Panc1 (cell line): ENCODE measurements around the gene SMIM35. TPM values are rescaled to one million over a fixed set of nuclear protein-coding genes. Genes with fewer than 3 reads are reported as not detected.

ENCODE experiments used
- ATAC-seq: fragments of 200-7000 bp; cut with Tn5 transposase; 2 replicates; pipeline ENCODE4 v1.9.1; 2020; ENCODE audit warnings: mild to moderate bottlenecking, moderate library complexity
- BruUV-seq: library from RNA; stranded (reverse); fragments of 400-500 nt; replicated peaks from 2 replicates; lab custom pipeline; 2021; lab: Mats Ljungman, UMichigan
- CTCF ChIA-PET: fragments of 300-600 bp; sonication (Branson Sonifier 250); formaldehyde crosslinking; loops from one replicate; lab custom pipeline; 2022; ENCODE audit warnings: antibody characterized with exemption; lab: Charles Lee
- POLR2A ChIA-PET: fragments of 300-600 bp; sonication (Branson Sonifier 250); formaldehyde crosslinking; loops from one replicate; lab custom pipeline; 2022; ENCODE audit warnings: antibody characterized with exemption; lab: Charles Lee
- DNase-seq: peaks from one replicate; pipeline ENCODE4 v3.0.0-alpha.2; 2010; ENCODE audit warnings: low read depth, low spot score
- H3K27ac ChIP-seq: 2 replicates; pipeline ENCODE4 v1.5.1; 2011; ENCODE audit warnings: mild to moderate bottlenecking, low read length, inconsistent platforms
- H3K27me3 ChIP-seq: fragments of 200-500 bp; sonication (Bioruptor generic); 2 replicates; pipeline ENCODE4 v1.6.0; 2014; ENCODE audit warnings: low read length, inconsistent platforms; ENCODE audit not compliant: control insufficient read depth, insufficient read depth
- H3K36me3 ChIP-seq: fragments of 200-500 bp; sonication (Bioruptor generic); 2 replicates; pipeline ENCODE4 v1.5.1; 2014; ENCODE audit warnings: inconsistent platforms, mild to moderate bottlenecking, low read length, moderate library complexity; ENCODE audit not compliant: control insufficient read depth, insufficient read depth
- H3K4me1 ChIP-seq: 2 replicates; pipeline ENCODE4 v1.5.1; 2011; ENCODE audit warnings: inconsistent platforms, mild to moderate bottlenecking, low read length, moderate library complexity; ENCODE audit not compliant: control insufficient read depth, insufficient read depth
- H3K4me3 ChIP-seq, 2 experiments: 2 replicates each; pipeline ENCODE4 v1.5.1; 2011 to 2012; ENCODE audit warnings: low read depth in 2 of 2, low read length in 2 of 2, mild to moderate bottlenecking in 2 of 2, inconsistent platforms in 1 of 2, moderate library complexity in 1 of 2
- H3K9me3 ChIP-seq: fragments of 200-500 bp; sonication (Bioruptor generic); 2 replicates; pipeline ENCODE4 v1.5.1; 2014; ENCODE audit warnings: low read depth, mild to moderate bottlenecking, inconsistent platforms, low read length, moderate library complexity; ENCODE audit not compliant: control insufficient read depth, insufficient read depth
- POLR2AphosphoS5 ChIP-seq: IDR thresholded peaks from 2 replicates; pipeline ENCODE4 v1.6.1; 2012; ENCODE audit warnings: mild to moderate bottlenecking, low read depth, low read length, moderate library complexity
- SIN3A ChIP-seq: IDR thresholded peaks from 2 replicates; pipeline ENCODE4 v1.6.1; 2012; ENCODE audit warnings: low read depth, mild to moderate bottlenecking, low read length, moderate library complexity, borderline replicate concordance; ENCODE audit not compliant: insufficient read depth
- TCF7L2 ChIP-seq: IDR thresholded peaks from 2 replicates; pipeline ENCODE4 v1.6.1; 2011; ENCODE audit warnings: mild to moderate bottlenecking, low read depth, low read length, inconsistent platforms
- in situ Hi-C: cut with HindIII; loops from 2 replicates; pipeline ENCODE4 v1.10.0; 2016; ENCODE audit warnings: low sequenced_read_pairs, low pct_unique_long_range_greater_than_20kb
- intact Hi-C: fragments of 100-400 bp; cut with micrococcal nuclease; formaldehyde crosslinking; loops from one replicate; pipeline ENCODE4 v1.10.0; 2022; ENCODE audit not compliant: unreplicated experiment
- total RNA-seq: library from RNA; stranded (reverse); gene quantifications from one replicate; pipeline ENCODE4 v1.2.1, GENCODE V29; 2021; ENCODE audit not compliant: unreplicated experiment
- TF ChIP-seq, protein P1 (sequence below): fragments of 450-650 bp; IDR thresholded peaks from 2 replicates; pipeline ENCODE4 v1.5.1; 2017; ENCODE audit warnings: mild to moderate bottlenecking
- TF ChIP-seq, protein P2 (sequence below), 2 experiments: IDR thresholded peaks; 2 replicates each; pipeline ENCODE4 v1.6.1; 2011 to 2012; ENCODE audit warnings: low read depth in 2 of 2, control low read depth in 1 of 2, low read length in 1 of 2, mild to moderate bottlenecking in 1 of 2, moderate library complexity in 1 of 2; ENCODE audit not compliant: insufficient read depth in 1 of 2

Gene SMIM35
- total RNA-seq, 1 experiment from 2014 or later, result not detected

DNA sequence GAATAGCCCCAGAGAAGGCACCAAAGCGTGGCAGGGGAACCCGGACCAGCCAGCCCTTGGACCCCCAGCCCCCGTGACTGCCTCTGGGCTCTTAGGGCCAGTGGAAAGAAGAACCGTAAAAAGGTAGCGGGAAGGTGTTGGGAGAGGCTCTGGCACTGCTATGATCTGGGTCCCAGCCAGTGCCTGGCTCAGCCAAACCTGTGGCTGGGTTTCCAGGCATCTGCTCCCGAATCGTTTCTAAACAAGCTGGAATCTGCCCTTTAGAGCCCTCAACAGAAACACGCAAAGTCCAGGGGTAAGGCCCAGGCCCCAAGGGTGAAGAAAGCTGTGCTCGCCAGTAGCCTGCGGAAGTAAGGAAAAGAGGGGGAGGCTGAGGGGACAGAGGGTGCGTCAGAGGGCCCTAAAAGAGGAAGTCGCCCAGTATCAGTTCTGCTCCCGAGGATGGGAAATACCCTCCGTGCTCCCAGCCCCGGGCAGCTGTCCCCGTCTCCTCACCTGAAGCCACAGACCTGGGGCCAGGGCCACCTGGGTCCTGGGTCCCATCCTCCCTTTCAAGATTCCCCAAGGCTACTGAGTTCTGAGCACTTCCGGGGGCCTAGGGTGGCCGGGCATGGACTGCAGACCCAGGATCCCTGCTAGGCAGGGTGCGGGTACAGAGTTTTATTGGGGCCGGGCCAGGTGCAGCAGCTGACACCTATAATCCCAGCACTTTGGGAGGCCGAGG is 75.9 kb downstream of the SMIM35 start:
- Histone ChIP-seq H3K4me3 (no peak overlapping the region), H3K36me3 (no peaks in the 10 kb centered on the region), H3K27ac (no peak overlapping the region), H3K4me1 (no peaks in the 10 kb centered on the region), H3K9me3 (no peaks in the 10 kb centered on the region), H3K27me3 (peaks cover 13% of the 10 kb centered on the region; the same call in 1 of the 2 replicates)
- intact Hi-C loops (no loop called here), in situ Hi-C loops (no loop called here)
- DNase-seq (no peak), ATAC-seq (no peak)
- no TSS peak for BruUV-seq
- CTCF ChIA-PET, result interaction anchor here (0.6 kb wide), 1 partner anchor 205 kb away, joined by 3 read pairs; no protein-coding TSS in a partner anchor
- TF ChIP-seq, protein P1, sequence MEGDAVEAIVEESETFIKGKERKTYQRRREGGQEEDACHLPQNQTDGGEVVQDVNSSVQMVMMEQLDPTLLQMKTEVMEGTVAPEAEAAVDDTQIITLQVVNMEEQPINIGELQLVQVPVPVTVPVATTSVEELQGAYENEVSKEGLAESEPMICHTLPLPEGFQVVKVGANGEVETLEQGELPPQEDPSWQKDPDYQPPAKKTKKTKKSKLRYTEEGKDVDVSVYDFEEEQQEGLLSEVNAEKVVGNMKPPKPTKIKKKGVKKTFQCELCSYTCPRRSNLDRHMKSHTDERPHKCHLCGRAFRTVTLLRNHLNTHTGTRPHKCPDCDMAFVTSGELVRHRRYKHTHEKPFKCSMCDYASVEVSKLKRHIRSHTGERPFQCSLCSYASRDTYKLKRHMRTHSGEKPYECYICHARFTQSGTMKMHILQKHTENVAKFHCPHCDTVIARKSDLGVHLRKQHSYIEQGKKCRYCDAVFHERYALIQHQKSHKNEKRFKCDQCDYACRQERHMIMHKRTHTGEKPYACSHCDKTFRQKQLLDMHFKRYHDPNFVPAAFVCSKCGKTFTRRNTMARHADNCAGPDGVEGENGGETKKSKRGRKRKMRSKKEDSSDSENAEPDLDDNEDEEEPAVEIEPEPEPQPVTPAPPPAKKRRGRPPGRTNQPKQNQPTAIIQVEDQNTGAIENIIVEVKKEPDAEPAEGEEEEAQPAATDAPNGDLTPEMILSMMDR, result no peak
- POLR2A ChIA-PET, result no interaction called here

DNA sequence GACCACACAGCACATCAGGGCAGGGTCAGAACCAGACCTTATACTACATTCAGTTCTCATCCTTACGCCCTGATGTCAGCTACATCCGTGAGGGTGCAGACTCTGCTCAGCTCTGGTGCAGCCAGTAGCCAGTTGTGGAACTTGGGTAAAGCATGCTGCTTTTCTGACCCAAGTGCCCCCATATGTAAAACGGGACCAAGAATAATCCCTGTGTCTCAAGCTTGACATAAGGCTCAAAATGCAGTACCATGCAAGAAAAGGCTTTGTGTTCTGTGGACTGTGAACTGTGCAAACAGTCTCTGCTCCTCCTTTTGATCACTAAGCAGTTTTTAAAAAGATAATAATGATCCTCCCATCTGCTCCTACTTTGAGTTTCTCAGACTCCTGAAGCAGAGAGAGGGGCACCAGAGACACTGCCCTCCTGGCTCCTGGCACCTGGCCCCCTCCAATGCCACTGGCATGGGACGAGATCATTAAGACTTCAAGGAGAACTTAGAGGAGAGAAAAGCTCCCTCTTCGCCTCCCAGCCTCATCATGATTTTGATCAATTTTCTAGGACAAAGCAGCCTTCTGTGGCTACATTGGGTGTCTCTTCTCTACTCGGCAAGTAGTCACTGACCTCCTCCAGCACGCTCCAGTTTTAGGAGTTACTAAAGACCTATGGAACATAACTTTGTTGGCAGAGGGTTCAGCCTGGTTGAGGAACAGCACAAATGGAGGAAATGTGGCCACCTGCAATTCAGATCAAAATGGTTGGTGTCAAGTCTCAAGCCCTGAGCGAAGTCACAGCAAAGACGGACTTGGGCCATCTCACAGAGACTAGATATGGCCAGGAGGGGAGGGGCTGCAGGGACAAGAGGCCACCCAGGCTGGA is 76.7 kb downstream of the SMIM35 start:
- no peak for DNase-seq
- Histone ChIP-seq H3K27ac (no peak overlapping the region), H3K4me1 (no peaks in the 10 kb centered on the region), H3K36me3 (no peaks in the 10 kb centered on the region), H3K4me3 (no peak overlapping the region), H3K9me3 (no peaks in the 10 kb centered on the region), H3K27me3 (peaks cover 13% of the 10 kb centered on the region; the same call in 1 of the 2 replicates)
- no TSS peak for BruUV-seq
- TF ChIP-seq TCF7L2 (no peak), POLR2AphosphoS5 (no peak), SIN3A (no peak)
- TF ChIP-seq, protein P1, result no peak
- TF ChIP-seq, protein P2, sequence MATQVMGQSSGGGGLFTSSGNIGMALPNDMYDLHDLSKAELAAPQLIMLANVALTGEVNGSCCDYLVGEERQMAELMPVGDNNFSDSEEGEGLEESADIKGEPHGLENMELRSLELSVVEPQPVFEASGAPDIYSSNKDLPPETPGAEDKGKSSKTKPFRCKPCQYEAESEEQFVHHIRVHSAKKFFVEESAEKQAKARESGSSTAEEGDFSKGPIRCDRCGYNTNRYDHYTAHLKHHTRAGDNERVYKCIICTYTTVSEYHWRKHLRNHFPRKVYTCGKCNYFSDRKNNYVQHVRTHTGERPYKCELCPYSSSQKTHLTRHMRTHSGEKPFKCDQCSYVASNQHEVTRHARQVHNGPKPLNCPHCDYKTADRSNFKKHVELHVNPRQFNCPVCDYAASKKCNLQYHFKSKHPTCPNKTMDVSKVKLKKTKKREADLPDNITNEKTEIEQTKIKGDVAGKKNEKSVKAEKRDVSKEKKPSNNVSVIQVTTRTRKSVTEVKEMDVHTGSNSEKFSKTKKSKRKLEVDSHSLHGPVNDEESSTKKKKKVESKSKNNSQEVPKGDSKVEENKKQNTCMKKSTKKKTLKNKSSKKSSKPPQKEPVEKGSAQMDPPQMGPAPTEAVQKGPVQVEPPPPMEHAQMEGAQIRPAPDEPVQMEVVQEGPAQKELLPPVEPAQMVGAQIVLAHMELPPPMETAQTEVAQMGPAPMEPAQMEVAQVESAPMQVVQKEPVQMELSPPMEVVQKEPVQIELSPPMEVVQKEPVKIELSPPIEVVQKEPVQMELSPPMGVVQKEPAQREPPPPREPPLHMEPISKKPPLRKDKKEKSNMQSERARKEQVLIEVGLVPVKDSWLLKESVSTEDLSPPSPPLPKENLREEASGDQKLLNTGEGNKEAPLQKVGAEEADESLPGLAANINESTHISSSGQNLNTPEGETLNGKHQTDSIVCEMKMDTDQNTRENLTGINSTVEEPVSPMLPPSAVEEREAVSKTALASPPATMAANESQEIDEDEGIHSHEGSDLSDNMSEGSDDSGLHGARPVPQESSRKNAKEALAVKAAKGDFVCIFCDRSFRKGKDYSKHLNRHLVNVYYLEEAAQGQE (IDR thresholded peaks at IDR 0.05; ENCODE audit: insufficient read depth in 1 of 2, low read depth in 2 of 2, low read length in 1 of 2), result no peak
- POLR2A ChIA-PET, result no interaction called here
- in situ Hi-C loops (no loop called here), intact Hi-C loops (no loop called here)
- no peak for ATAC-seq
- CTCF ChIA-PET, result no interaction called here
